ENCODE results near the gene WNK4. TPM values are rescaled to one million over a fixed set of nuclear protein-coding genes. Genes with fewer than 3 reads are reported as not detected.

The WNK4 gene
- total RNA-seq, 2 donors from 2014 or later = 32.7 to 41.2 TPM

Small RNA genes within 50 kb of the gene (microRNA-seq; reads per million reads assigned to microRNA genes)
- 0 to 2.7 reads per million in 2 donors for gene MIR6781

Other genes starting within 250 kb of the WNK4 start
- gene NAGLU, start 244.4 kb upstream of the WNK4 start, total RNA-seq = 10 to 100 TPM; 36.5 to 45.9 TPM
- gene HSD17B1, start 227.7 kb upstream of the WNK4 start, total RNA-seq = under 1 TPM; 0.85 to 0.98 TPM
- gene COASY, start 218.5 kb upstream of the WNK4 start, total RNA-seq = 100 to 1,000 TPM in 1 of 2 donors, 10 to 100 TPM in 1; 92.6 to 122 TPM
- gene MLX, start 213.5 kb upstream of the WNK4 start, total RNA-seq = 10 to 100 TPM; 95.1 to 98.8 TPM
- gene PSMC3IP, start 202.9 kb upstream of the WNK4 start, total RNA-seq = 1 to 10 TPM; 1.6 to 2.2 TPM
- gene RETREG3, start 171.2 kb upstream of the WNK4 start, total RNA-seq = 10 to 100 TPM; 49.0 to 71.6 TPM
- 10 to 100 TPM; 24.3 to 39.7 TPM for gene TUBG1, start 170.9 kb upstream of the WNK4 start, total RNA-seq
- 1 to 10 TPM; 4.4 to 7.7 TPM for gene TUBG2, start 121.3 kb upstream of the WNK4 start, total RNA-seq
- 10 to 100 TPM; 15.0 to 16.6 TPM for gene PLEKHH3, start 103.6 kb upstream of the WNK4 start, total RNA-seq
- 1 to 10 TPM in 1 of 2 donors, under 1 TPM in 1; 0.58 to 2.4 TPM for gene CCR10, start 98.8 kb upstream of the WNK4 start, total RNA-seq
- 1 to 10 TPM; 1.2 to 4.6 TPM for gene CNTNAP1, start 98.1 kb upstream of the WNK4 start, total RNA-seq
- 10 to 100 TPM; 24.9 to 28.0 TPM for gene EZH1, start 35.6 kb upstream of the WNK4 start, total RNA-seq
- 1 to 10 TPM; 5.0 to 7.7 TPM for gene RAMP2, start 19.4 kb upstream of the WNK4 start, total RNA-seq
- 10 to 100 TPM; 81.5 to 83.6 TPM for gene VPS25, start 7.2 kb upstream of the WNK4 start, total RNA-seq
- gene COA3, start 18.1 kb downstream of the WNK4 start, total RNA-seq = 100 to 1,000 TPM; 142 to 167 TPM
- 1 to 10 TPM; 1.2 to 2.4 TPM for gene CNTD1, start 18.3 kb downstream of the WNK4 start, total RNA-seq
- gene BECN1, start 43.7 kb downstream of the WNK4 start, total RNA-seq = 100 to 1,000 TPM; 128 to 150 TPM
- 100 to 1,000 TPM in 1 of 2 donors, 10 to 100 TPM in 1; 89.7 to 104 TPM for gene PSME3, start 52.8 kb downstream of the WNK4 start, total RNA-seq
- under 1 TPM; 0.47 to 0.85 TPM for gene AOC2, start 64.0 kb downstream of the WNK4 start, total RNA-seq
- gene AOC3, start 70.6 kb downstream of the WNK4 start, total RNA-seq = 10 to 100 TPM in 1 of 2 donors, 1 to 10 TPM in 1; 5.6 to 27.1 TPM
- gene G6PC1, start 120.2 kb downstream of the WNK4 start, total RNA-seq = under 1 TPM in 1 of 2 donors, not detected in 1; 0.50 TPM
- 10 to 100 TPM; 17.6 to 24.1 TPM for gene AARSD1, start 183.8 kb downstream of the WNK4 start, total RNA-seq
- 1 to 10 TPM; 3.2 to 3.6 TPM for gene PTGES3L, start 199.5 kb downstream of the WNK4 start, total RNA-seq
- 10 to 100 TPM; 24.2 to 25.2 TPM for gene RUNDC1, start 200.0 kb downstream of the WNK4 start, total RNA-seq
- gene RPL27, start 217.8 kb downstream of the WNK4 start, total RNA-seq = 100 to 1,000 TPM; 605 to 650 TPM
- gene IFI35, start 226.2 kb downstream of the WNK4 start, total RNA-seq = 10 to 100 TPM; 33.6 to 51.6 TPM
- gene VAT1, start 241.8 kb downstream of the WNK4 start, total RNA-seq = 10 to 100 TPM; 46.3 to 85.2 TPM
- 1 to 10 TPM in 1 of 2 donors, under 1 TPM in 1; 0.15 to 1.1 TPM for gene RND2, start 244.6 kb downstream of the WNK4 start, total RNA-seq

Data from left colon (tissue), 2 donors.